ENCODE data around the gene WNK2. TPM values are rescaled to one million over a fixed set of nuclear protein-coding genes. Genes with fewer than 3 reads are reported as not detected.

The WNK2 gene
- total and polyA plus RNA-seq, 2 of the 4 experiments (the other 2 are of a cell fraction) = not detected

DNA sequence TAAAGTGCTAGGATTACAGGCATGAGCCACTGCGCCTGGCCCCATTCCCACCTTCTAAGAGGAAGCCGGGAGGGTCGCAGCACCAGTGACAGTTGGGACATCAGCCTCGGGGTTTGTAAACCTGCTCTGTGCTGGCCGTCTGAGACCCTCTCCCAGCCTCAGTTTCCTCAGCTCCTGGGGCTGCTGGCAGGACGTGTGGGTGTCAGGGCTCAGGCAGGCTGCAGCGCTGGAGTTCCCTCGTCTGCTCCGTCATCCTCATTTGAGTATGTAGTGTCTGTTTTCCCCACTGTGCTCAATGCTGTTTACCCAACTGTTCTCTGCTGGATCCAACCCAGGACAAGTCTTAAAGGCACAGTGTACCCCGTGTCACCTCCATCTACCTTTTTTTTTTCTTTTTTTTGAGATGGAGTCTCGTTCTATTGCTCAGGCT lies 47.9 kb upstream of the WNK2 start:
- ChIA-PET CTCF (no interaction called here), POLR2A (ENCODE audit: unreplicated experiment) (no interaction called here)
- Histone ChIP-seq H3K79me1 (ENCODE audit: low read depth in 1 of 2, low read length in 2 of 2) (peaks cover 13 to 23% of the 10 kb centered on the region in 2 experiments), H2BK20ac (ENCODE audit: low read depth, low read length) (no peak overlapping the region), H2AFZ (replicated peaks; ENCODE audit: low read length, poor library complexity) (peak overlapping the region; percentile 75), H3K14ac (replicated peaks; ENCODE audit: low read depth, low read length) (peak overlapping the region; percentile 78; the same call in 1 of the 2 replicates), H4K8ac (ENCODE audit: low read depth in 2 of 2, low read length in 2 of 2) (no peak overlapping the region), H2BK120ac (ENCODE audit: low read depth, low read length) (no peak overlapping the region), H3K9ac (ENCODE audit: low read depth, low read length) (no peak overlapping the region), H3K9me3 (ENCODE audit: control insufficient read depth, insufficient read depth, low read length) (0 out of 2 replicates have a peak, but pooled peaks cover 3% of the 10 kb centered on the region), H4K91ac (ENCODE audit: insufficient read depth, low read depth, low read length) (no peak overlapping the region; the same call in 1 of the 2 replicates), H3K23ac (ENCODE audit: low read depth, low read length) (no peak overlapping the region), H2AK9ac (replicated peaks; ENCODE audit: low read depth, low read length, poor library complexity) (peak overlapping the region; percentile 5), H3K4me2 (ENCODE audit: low read depth, low read length) (no peak overlapping the region), H2BK15ac (ENCODE audit: low read depth, low read length) (no peak overlapping the region), H3K27ac (ENCODE audit: insufficient read depth, low read length) (no peak overlapping the region), H3K18ac (ENCODE audit: low read depth, low read length) (no peak overlapping the region), H3K56ac (ENCODE audit: extremely low read depth, insufficient read depth, low read length) (no peak overlapping the region), H4K20me1 (ENCODE audit: insufficient read depth, low read length) (0 out of 2 replicates have a peak, but pooled peaks cover 5% of the 10 kb centered on the region), H2BK5ac (ENCODE audit: low read depth, low read length, poor library complexity, severe bottlenecking) (no peak overlapping the region), H3K9me1 (ENCODE audit: insufficient read depth, low read length) (peaks cover 10% of the 10 kb centered on the region; the same call in 1 of the 2 replicates), H3K36me3 (ENCODE audit: control insufficient read depth, insufficient read depth, low read length) (no peaks in the 10 kb centered on the region), H3K4ac (ENCODE audit: low read depth, low read length) (no peak overlapping the region; the same call in 1 of the 2 replicates), H3K4me3 (ENCODE audit: insufficient read depth, low read depth, low read length) (no peak overlapping the region), H3K27me3 (ENCODE audit: control insufficient read depth, insufficient read depth, low read length) (no peaks in the 10 kb centered on the region), H3K4me1 (ENCODE audit: control insufficient read depth, insufficient read depth, low read length) (peaks cover 30% of the 10 kb centered on the region), H2AK5ac (ENCODE audit: low read depth, low read length) (no peak overlapping the region), H4K5ac (ENCODE audit: low read depth, low read length) (no peak overlapping the region)
- intact Hi-C loops (cut with micrococcal nuclease) = loop anchor here (10.0 kb wide), 1 partner anchor 319 kb away; the partner anchor contains the start of genes FAM120A and FAM120AOS
- ATAC-seq (ENCODE audit: low read depth) = no peak
- peak; percentile 58 for DNase-seq
- dilution Hi-C loops (cut with HindIII; ENCODE audit: low sequenced_read_pairs, unreplicated experiment) = no loop called here
- 39% methylated on average over 9 of the region's 11 CpGs; no CpG with 5 or more reads in 1 of the 2 experiments for WGBS, 2 experiments (ENCODE audit: extremely low coverage in 2 of 2, insufficient read length in 1 of 2)
- BruUV-seq (replicated peaks) = no TSS peak
- no peak for TF ChIP-seq CHD1 (IDR thresholded peaks at IDR 0.05; ENCODE audit: low read depth, low read length)
- in situ Hi-C loops (cut with MboI; ENCODE audit: low sequenced_read_pairs) = no loop called here

All from IMR-90 (cell line).